HG02852 (cell line): ENCODE measurements around the gene ETAA1.

Experiments used
- ATAC-seq: cut with Tn5 transposase; IDR thresholded peaks from one replicate; pipeline ENCODE4 v1.9.1; 2021; ENCODE audit warnings: mild to moderate bottlenecking, moderate library complexity; ENCODE audit not compliant: unreplicated experiment

ETAA1 gene

GRCh38 chr2:67397143-67397986 is at the start of gene ETAA1:
Gene ETAA1 (plus strand): TSS chr2:67397333. CDS start chr2:67397449, 116 bp downstream.
- ATAC-seq: peak; percentile 99

- no peak for ATAC-seq
Observed at GRCh38 chr2:67366832-67367412, 30.2 kb upstream of the ETAA1 start.

- ATAC-seq: no peak
Observed at GRCh38 chr2:67374481-67374880, 22.7 kb upstream of the ETAA1 start.

GRCh38 chr2:67374949-67375348 is 22.2 kb upstream of the ETAA1 start:
- no peak for ATAC-seq

- no peak for ATAC-seq
Observed at GRCh38 chr2:67378555-67378954, 18.6 kb upstream of the ETAA1 start.

GRCh38 chr2:67379048-67379447 is 18.1 kb upstream of the ETAA1 start:
- no peak for ATAC-seq

- ATAC-seq: no peak
Observed at GRCh38 chr2:67384123-67384822, 12.9 kb upstream of the ETAA1 start.

- no peak for ATAC-seq
Observed at GRCh38 chr2:67388680-67389079, 8.5 kb upstream of the ETAA1 start.

- no peak for ATAC-seq
Observed at GRCh38 chr2:67389286-67389685, 7.8 kb upstream of the ETAA1 start.

- no peak for ATAC-seq
Observed at GRCh38 chr2:67389788-67390187, 7.3 kb upstream of the ETAA1 start.

- ATAC-seq: no peak
Observed at GRCh38 chr2:67393237-67393636, 3.9 kb upstream of the ETAA1 start.

- no peak for ATAC-seq
Observed at GRCh38 chr2:67394734-67395133, 2.4 kb upstream of the ETAA1 start.

- no peak for ATAC-seq
Observed at GRCh38 chr2:67399144-67399543, 2.0 kb downstream of the ETAA1 start.

- no peak for ATAC-seq
Observed at GRCh38 chr2:67399831-67400489, 2.8 kb downstream of the ETAA1 start.

GRCh38 chr2:67400560-67401485 is 3.7 kb downstream of the ETAA1 start:
- no peak for ATAC-seq

GRCh38 chr2:67408346-67408745 is 11.2 kb downstream of the ETAA1 start:
- ATAC-seq: no peak

- no peak for ATAC-seq
Observed at GRCh38 chr2:67412424-67412823, 15.3 kb downstream of the ETAA1 start.

- ATAC-seq: no peak
Observed at GRCh38 chr2:67414867-67415266, 17.7 kb downstream of the ETAA1 start.

- no peak for ATAC-seq
Observed at GRCh38 chr2:67416136-67416535, 19.0 kb downstream of the ETAA1 start.

- no peak for ATAC-seq
Observed at GRCh38 chr2:67423489-67423888, 26.4 kb downstream of the ETAA1 start.
